HG03469 (cell line): ENCODE measurements around the gene AREL1.

Source experiments
- ATAC-seq: cut with Tn5 transposase; IDR thresholded peaks from one replicate; pipeline ENCODE4 v1.9.1; 2021; ENCODE audit warnings: mild to moderate bottlenecking, moderate library complexity, moderate number of reproducible peaks; ENCODE audit not compliant: unreplicated experiment

AREL1 gene

GRCh38 chr14:74637178-74637550 is 75.7 kb downstream of the AREL1 start:
- no peak for ATAC-seq

- ATAC-seq = no peak
Measured at GRCh38 chr14:74636424-74637177, 76.3 kb downstream of the AREL1 start.

GRCh38 chr14:74635847-74636246 is 77.0 kb downstream of the AREL1 start:
- ATAC-seq = no peak

GRCh38 chr14:74634964-74635363 is 77.9 kb downstream of the AREL1 start:
- no peak for ATAC-seq

DNA sequence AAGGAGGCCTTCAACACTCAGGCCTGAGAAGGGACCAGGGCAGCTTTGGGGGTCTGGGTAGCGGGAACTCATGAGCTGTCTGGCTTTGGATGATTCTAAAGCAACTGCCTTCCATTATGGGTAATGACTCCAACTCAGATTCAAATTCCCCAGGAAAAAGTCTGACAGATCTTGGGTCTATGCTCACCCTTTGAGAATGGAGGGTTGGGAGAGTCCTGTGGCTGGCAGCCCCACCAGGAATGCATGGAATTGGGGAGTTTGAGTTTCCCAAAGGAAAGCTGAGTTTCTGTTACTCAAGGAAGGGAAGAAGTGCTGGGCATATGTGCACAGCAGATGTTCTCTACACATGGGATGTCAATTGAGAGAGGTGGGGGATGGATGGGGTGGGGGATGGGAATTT is 78.4 kb downstream of the AREL1 start:
- ATAC-seq = no peak

DNA sequence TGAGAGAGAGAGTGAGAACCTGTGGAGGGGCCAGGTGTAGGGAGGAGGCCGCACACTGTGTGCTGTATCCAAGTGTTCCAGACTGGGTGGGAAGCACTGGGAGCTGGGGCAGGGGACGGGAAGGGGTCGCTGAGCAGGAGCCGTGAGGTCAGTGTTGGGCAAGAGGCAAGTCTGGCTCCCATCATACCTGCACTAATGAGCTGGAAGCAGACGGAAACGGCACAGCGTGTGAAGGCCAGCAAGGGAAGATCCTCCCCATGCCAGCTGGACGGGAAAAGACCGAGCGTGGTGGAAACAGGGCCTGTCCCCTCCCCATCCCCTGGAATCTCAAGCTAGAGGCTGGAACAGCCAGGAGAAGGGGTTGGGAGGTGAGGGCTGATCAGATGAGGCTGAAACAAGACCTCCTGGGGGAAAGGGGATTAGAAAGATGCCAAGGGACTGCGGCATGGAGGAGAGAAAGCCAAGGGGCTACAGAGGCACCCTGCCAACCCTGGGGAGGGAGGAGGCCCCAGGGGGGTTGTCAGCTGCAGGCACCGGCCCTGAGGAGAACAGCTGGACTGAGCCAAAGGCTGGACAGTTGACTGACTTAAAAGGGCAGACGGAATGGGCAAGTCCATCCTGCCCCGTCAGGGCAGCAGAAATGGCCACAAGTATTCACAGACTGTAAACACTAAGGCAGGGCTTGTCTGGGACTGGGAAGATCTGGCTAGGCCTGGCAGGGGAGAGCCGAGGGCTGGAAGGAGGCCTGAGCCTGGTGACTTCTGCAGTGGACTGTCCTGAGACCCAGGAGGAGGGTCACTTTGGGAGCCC is 81.8 kb downstream of the AREL1 start:
- no peak for ATAC-seq

GRCh38 chr14:74628418-74628817 is 84.5 kb downstream of the AREL1 start:
- no peak for ATAC-seq

DNA sequence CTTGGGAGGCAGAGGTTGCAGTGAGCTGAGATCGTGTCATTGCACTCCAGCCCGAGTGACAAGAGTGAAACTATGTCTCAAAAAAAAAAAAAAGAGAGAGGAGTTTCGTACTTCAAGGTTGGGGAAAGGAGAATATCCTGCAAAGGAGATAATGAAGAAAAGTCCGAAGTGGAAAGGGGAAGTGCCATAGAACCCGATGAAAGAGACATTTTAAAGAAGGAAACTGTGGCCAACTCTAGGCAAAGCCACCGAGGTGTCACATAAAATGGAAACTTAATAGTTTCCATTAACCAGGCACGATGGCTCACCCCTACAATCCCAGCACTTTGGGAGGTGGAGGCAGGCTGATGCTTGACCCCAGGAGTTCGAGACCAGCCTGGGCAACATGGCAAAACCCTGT is 85.8 kb downstream of the AREL1 start:
- ATAC-seq = no peak

GRCh38 chr14:74622257-74622656 is 90.6 kb downstream of the AREL1 start:
- no peak for ATAC-seq

- ATAC-seq = no peak
Measured at GRCh38 chr14:74621556-74621955, 91.3 kb downstream of the AREL1 start.

GRCh38 chr14:74620923-74621322 is 92.0 kb downstream of the AREL1 start:
- no peak for ATAC-seq

- ATAC-seq = no peak
Measured at GRCh38 chr14:74620497-74620921, 92.4 kb downstream of the AREL1 start.

DNA sequence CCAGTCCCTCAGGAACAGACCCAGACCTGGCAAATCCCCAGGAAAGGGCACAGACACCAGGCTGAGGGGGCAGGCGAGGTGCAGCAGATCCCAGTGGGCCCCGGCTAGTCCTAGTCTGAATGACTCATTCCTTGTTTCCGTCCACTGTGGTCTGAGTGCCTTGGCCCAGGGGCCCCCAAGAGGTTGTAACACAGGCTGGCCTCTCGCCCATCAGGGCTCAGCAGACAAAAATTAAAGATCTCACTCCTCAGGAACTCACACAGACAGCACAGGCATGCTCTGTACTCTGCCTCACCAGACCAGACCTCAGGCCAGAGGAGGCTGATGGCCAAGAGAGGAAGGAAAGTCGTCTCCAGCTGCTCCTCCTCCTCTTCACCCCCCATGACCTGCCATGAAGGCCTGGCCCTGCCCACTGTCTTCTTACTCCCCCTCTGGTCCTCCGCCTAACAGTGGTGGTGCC is 93.2 kb downstream of the AREL1 start:
- ATAC-seq = no peak

GRCh38 chr14:74618078-74618952 is 94.6 kb downstream of the AREL1 start:
- no peak for ATAC-seq

DNA sequence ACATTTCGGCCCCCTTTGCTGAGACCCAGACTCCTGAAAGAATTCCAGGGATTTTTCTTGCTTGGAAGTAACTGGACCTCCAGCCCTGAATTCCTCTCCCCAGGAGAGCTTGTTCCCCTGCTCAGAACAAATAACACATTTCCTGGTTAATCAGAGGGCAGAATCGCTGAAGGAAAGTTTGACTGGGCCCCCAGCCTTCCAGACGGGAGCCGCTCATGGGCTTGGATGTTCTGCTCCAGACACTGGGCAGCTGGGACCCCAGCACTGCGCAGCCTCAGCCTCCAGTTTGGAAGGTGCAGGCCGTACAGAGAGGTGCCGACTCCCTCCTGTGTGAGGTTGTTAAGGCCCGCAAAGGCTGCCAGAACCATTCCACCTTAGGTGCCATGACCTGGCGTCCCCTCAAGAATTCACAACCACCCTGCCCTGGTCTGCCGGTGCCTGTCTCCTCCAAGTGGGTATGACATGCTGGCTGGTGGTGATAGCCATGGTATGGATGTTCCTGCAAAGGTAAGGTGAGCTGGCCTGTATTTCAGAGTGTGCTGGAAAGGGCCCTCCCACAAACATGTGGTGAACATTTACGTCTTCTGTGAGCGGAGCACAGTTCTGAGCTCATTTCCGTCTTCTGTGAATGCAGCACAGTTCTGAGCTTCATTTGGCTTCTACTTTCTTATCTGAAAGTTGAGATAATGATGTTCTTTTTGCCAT is 95.7 kb downstream of the AREL1 start:
- ATAC-seq = no peak

- no peak for ATAC-seq
Measured at GRCh38 chr14:74616507-74616906, 96.4 kb downstream of the AREL1 start.

- no peak for ATAC-seq
Measured at GRCh38 chr14:74615735-74616134, 97.1 kb downstream of the AREL1 start.

- ATAC-seq = no peak
Measured at GRCh38 chr14:74614508-74615495, 98.1 kb downstream of the AREL1 start.

GRCh38 chr14:74613211-74613914 is 99.5 kb downstream of the AREL1 start:
- ATAC-seq = no peak
